Cardiac fibroblast (primary cell): ENCODE measurements around the gene WDR47.

ENCODE experiments used
- DNase-seq, 2 donors: peaks; one replicate each; pipeline versions ENCODE4 v3.0.0 to v3.0.0-alpha.2; 2010; ENCODE audit warnings: low read depth in 2 of 2
- H3K4me3 ChIP-seq, 2 donors: replicated peaks in 1 of 2; 1 replicate in 1 of 2; 2 replicates in 1 of 2; pipeline ENCODE4 v1.5.1; 2011; ENCODE audit warnings: low read depth in 2 of 2, low read length in 2 of 2, mild to moderate bottlenecking in 2 of 2, moderate library complexity in 1 of 2
- CTCF ChIP-seq: IDR thresholded peaks from one replicate; pipeline ENCODE4 v1.5.1; 2011; ENCODE audit warnings: low read depth, mild to moderate bottlenecking, low read length, inconsistent platforms

The WDR47 gene

GRCh38 chr1:108963052-108963686 is 78.7 kb downstream of the WDR47 start, which contains the start of gene CLCC1:
Gene CLCC1, minus strand, starts transcription at chr1:108963484. Its CDS starts 13,047 bp downstream, at chr1:108950437.
- H3K4me3 ChIP-seq: peak within 1 kb of the TSS; percentile 69 to 74
- peak; percentile 91 to 92 for DNase-seq
- no peak for TF ChIP-seq CTCF

GRCh38 chr1:108962681-108963051 is 79.2 kb downstream of the WDR47 start:
- H3K4me3 ChIP-seq: peak overlapping the region; percentile 69 to 74
- no peak for TF ChIP-seq CTCF
- no peak for DNase-seq

GRCh38 chr1:108961752-108962486 is 80.0 kb downstream of the WDR47 start:
- DNase-seq: peak in 1 of 2 donors; percentile 2
- peak overlapping the region; percentile 69 to 74 for H3K4me3 ChIP-seq
- no peak for TF ChIP-seq CTCF

GRCh38 chr1:108961198-108961597 is 80.7 kb downstream of the WDR47 start:
- no peak for DNase-seq

GRCh38 chr1:108960719-108961118 is 81.2 kb downstream of the WDR47 start:
- no peak for TF ChIP-seq CTCF
- DNase-seq: no peak
- no peak overlapping the region for H3K4me3 ChIP-seq

More at GRCh38 chr1:108961198-108961597, 80.7 kb downstream of the WDR47 start:
- no peak for TF ChIP-seq CTCF
- no peak overlapping the region for H3K4me3 ChIP-seq

- H3K4me3 ChIP-seq: no peak overlapping the region
- TF ChIP-seq CTCF: no peak
These were observed 84.0 kb downstream of the WDR47 start for GRCh38 chr1:108957888-108958287.

GRCh38 chr1:108955881-108956280 is 86.0 kb downstream of the WDR47 start:
- TF ChIP-seq CTCF: no peak
- no peak for DNase-seq
- H3K4me3 ChIP-seq: no peak overlapping the region

More at GRCh38 chr1:108957888-108958287, 84.0 kb downstream of the WDR47 start:
- DNase-seq: no peak
